Panc1 (cell line): ENCODE measurements around the gene INS. TPM values are rescaled to one million over a fixed set of nuclear protein-coding genes. Genes with fewer than 3 reads are reported as not detected.
A peak's percentile ranks its signal among the peaks of the same experiment; 100 is the strongest.

Experiments
- ATAC-seq: fragments of 200-7000 bp; cut with Tn5 transposase; 2 replicates; pipeline ENCODE4 v1.9.1; 2020; ENCODE audit warnings: mild to moderate bottlenecking, moderate library complexity
- BruUV-seq: library from RNA; stranded (reverse); fragments of 400-500 nt; replicated peaks from 2 replicates; lab custom pipeline; 2021; lab: Mats Ljungman, UMichigan
- CTCF ChIA-PET: fragments of 300-600 bp; sonication (Branson Sonifier 250); formaldehyde crosslinking; loops from one replicate; lab custom pipeline; 2022; ENCODE audit warnings: antibody characterized with exemption; lab: Charles Lee
- POLR2A ChIA-PET: fragments of 300-600 bp; sonication (Branson Sonifier 250); formaldehyde crosslinking; loops from one replicate; lab custom pipeline; 2022; ENCODE audit warnings: antibody characterized with exemption; lab: Charles Lee
- DNase-seq: peaks from one replicate; pipeline ENCODE4 v3.0.0-alpha.2; 2010; ENCODE audit warnings: low read depth, low spot score
- H3K27ac ChIP-seq: 2 replicates; pipeline ENCODE4 v1.5.1; 2011; ENCODE audit warnings: mild to moderate bottlenecking, low read length, inconsistent platforms
- H3K27me3 ChIP-seq: fragments of 200-500 bp; sonication (Bioruptor generic); 2 replicates; pipeline ENCODE4 v1.6.0; 2014; ENCODE audit warnings: low read length, inconsistent platforms; ENCODE audit not compliant: control insufficient read depth, insufficient read depth
- H3K36me3 ChIP-seq: fragments of 200-500 bp; sonication (Bioruptor generic); 2 replicates; pipeline ENCODE4 v1.5.1; 2014; ENCODE audit warnings: inconsistent platforms, mild to moderate bottlenecking, low read length, moderate library complexity; ENCODE audit not compliant: control insufficient read depth, insufficient read depth
- H3K4me1 ChIP-seq: 2 replicates; pipeline ENCODE4 v1.5.1; 2011; ENCODE audit warnings: inconsistent platforms, mild to moderate bottlenecking, low read length, moderate library complexity; ENCODE audit not compliant: control insufficient read depth, insufficient read depth
- H3K4me3 ChIP-seq, 2 experiments: 2 replicates each; pipeline ENCODE4 v1.5.1; 2011 to 2012; ENCODE audit warnings: low read depth in 2 of 2, low read length in 2 of 2, mild to moderate bottlenecking in 2 of 2, inconsistent platforms in 1 of 2, moderate library complexity in 1 of 2
- H3K9me3 ChIP-seq: fragments of 200-500 bp; sonication (Bioruptor generic); 2 replicates; pipeline ENCODE4 v1.5.1; 2014; ENCODE audit warnings: low read depth, mild to moderate bottlenecking, inconsistent platforms, low read length, moderate library complexity; ENCODE audit not compliant: control insufficient read depth, insufficient read depth
- POLR2AphosphoS5 ChIP-seq: IDR thresholded peaks from 2 replicates; pipeline ENCODE4 v1.6.1; 2012; ENCODE audit warnings: mild to moderate bottlenecking, low read depth, low read length, moderate library complexity
- SIN3A ChIP-seq: IDR thresholded peaks from 2 replicates; pipeline ENCODE4 v1.6.1; 2012; ENCODE audit warnings: low read depth, mild to moderate bottlenecking, low read length, moderate library complexity, borderline replicate concordance; ENCODE audit not compliant: insufficient read depth
- TCF7L2 ChIP-seq: IDR thresholded peaks from 2 replicates; pipeline ENCODE4 v1.6.1; 2011; ENCODE audit warnings: mild to moderate bottlenecking, low read depth, low read length, inconsistent platforms
- in situ Hi-C: cut with HindIII; loops from 2 replicates; pipeline ENCODE4 v1.10.0; 2016; ENCODE audit warnings: low sequenced_read_pairs, low pct_unique_long_range_greater_than_20kb
- intact Hi-C: fragments of 100-400 bp; cut with micrococcal nuclease; formaldehyde crosslinking; loops from one replicate; pipeline ENCODE4 v1.10.0; 2022; ENCODE audit not compliant: unreplicated experiment
- total RNA-seq: library from RNA; stranded (reverse); gene quantifications from one replicate; pipeline ENCODE4 v1.2.1, GENCODE V29; 2021; ENCODE audit not compliant: unreplicated experiment
- TF ChIP-seq, protein P1 (sequence below), 2 experiments: IDR thresholded peaks; 2 replicates each; pipeline ENCODE4 v1.6.1; 2011 to 2012; ENCODE audit warnings: low read depth in 2 of 2, control low read depth in 1 of 2, low read length in 1 of 2, mild to moderate bottlenecking in 1 of 2, moderate library complexity in 1 of 2; ENCODE audit not compliant: insufficient read depth in 1 of 2
- TF ChIP-seq, protein P2 (sequence below): fragments of 450-650 bp; IDR thresholded peaks from 2 replicates; pipeline ENCODE4 v1.5.1; 2017; ENCODE audit warnings: mild to moderate bottlenecking

INS gene
- total RNA-seq, 1 experiment from 2014 or later: not detected

DNA sequence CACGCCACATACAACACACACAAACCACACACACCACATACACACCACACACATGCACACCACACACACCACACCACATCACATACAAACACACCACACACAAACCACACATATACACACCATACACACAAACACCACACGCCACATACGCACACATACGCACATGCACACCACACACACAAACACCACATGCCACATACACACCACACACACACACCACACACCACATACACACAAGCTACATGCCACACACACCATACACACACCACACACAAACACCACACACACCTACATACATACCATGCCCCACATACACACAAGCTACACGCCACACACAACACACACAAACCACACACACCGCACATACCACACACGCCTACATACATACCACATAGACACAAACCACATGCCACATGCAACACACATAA lies 26.3 kb upstream of the INS start:
- ChIA-PET POLR2A (interaction anchor here (0.7 kb wide), 1 partner anchor 214 kb away, joined by 3 read pairs; no protein-coding TSS in a partner anchor), CTCF (interaction anchor here (1.7 to 2.3 kb wide), 3 partner anchors 112 to 233 kb away, joined by 9 to 17 read pairs (median 9); no protein-coding TSS in a partner anchor)
- no TSS peak for BruUV-seq
- in situ Hi-C loops: no loop called here
- DNase-seq (no peak), ATAC-seq (no peak)
- Histone ChIP-seq H3K9me3 (no peaks in the 10 kb centered on the region), H3K27ac (no peak overlapping the region), H3K4me1 (0 out of 2 replicates have a peak, but pooled peaks cover 3% of the 10 kb centered on the region), H3K36me3 (no peaks in the 10 kb centered on the region), H3K27me3 (no peaks in the 10 kb centered on the region), H3K4me3 (no peak overlapping the region)
- intact Hi-C loops: no loop called here
- TF ChIP-seq, protein P1, sequence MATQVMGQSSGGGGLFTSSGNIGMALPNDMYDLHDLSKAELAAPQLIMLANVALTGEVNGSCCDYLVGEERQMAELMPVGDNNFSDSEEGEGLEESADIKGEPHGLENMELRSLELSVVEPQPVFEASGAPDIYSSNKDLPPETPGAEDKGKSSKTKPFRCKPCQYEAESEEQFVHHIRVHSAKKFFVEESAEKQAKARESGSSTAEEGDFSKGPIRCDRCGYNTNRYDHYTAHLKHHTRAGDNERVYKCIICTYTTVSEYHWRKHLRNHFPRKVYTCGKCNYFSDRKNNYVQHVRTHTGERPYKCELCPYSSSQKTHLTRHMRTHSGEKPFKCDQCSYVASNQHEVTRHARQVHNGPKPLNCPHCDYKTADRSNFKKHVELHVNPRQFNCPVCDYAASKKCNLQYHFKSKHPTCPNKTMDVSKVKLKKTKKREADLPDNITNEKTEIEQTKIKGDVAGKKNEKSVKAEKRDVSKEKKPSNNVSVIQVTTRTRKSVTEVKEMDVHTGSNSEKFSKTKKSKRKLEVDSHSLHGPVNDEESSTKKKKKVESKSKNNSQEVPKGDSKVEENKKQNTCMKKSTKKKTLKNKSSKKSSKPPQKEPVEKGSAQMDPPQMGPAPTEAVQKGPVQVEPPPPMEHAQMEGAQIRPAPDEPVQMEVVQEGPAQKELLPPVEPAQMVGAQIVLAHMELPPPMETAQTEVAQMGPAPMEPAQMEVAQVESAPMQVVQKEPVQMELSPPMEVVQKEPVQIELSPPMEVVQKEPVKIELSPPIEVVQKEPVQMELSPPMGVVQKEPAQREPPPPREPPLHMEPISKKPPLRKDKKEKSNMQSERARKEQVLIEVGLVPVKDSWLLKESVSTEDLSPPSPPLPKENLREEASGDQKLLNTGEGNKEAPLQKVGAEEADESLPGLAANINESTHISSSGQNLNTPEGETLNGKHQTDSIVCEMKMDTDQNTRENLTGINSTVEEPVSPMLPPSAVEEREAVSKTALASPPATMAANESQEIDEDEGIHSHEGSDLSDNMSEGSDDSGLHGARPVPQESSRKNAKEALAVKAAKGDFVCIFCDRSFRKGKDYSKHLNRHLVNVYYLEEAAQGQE (IDR thresholded peaks at IDR 0.05; ENCODE audit: insufficient read depth in 1 of 2, low read depth in 2 of 2, low read length in 1 of 2): no peak
- TF ChIP-seq POLR2AphosphoS5 (no peak), SIN3A (no peak), TCF7L2 (no peak)
- TF ChIP-seq, protein P2, sequence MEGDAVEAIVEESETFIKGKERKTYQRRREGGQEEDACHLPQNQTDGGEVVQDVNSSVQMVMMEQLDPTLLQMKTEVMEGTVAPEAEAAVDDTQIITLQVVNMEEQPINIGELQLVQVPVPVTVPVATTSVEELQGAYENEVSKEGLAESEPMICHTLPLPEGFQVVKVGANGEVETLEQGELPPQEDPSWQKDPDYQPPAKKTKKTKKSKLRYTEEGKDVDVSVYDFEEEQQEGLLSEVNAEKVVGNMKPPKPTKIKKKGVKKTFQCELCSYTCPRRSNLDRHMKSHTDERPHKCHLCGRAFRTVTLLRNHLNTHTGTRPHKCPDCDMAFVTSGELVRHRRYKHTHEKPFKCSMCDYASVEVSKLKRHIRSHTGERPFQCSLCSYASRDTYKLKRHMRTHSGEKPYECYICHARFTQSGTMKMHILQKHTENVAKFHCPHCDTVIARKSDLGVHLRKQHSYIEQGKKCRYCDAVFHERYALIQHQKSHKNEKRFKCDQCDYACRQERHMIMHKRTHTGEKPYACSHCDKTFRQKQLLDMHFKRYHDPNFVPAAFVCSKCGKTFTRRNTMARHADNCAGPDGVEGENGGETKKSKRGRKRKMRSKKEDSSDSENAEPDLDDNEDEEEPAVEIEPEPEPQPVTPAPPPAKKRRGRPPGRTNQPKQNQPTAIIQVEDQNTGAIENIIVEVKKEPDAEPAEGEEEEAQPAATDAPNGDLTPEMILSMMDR: no peak

DNA sequence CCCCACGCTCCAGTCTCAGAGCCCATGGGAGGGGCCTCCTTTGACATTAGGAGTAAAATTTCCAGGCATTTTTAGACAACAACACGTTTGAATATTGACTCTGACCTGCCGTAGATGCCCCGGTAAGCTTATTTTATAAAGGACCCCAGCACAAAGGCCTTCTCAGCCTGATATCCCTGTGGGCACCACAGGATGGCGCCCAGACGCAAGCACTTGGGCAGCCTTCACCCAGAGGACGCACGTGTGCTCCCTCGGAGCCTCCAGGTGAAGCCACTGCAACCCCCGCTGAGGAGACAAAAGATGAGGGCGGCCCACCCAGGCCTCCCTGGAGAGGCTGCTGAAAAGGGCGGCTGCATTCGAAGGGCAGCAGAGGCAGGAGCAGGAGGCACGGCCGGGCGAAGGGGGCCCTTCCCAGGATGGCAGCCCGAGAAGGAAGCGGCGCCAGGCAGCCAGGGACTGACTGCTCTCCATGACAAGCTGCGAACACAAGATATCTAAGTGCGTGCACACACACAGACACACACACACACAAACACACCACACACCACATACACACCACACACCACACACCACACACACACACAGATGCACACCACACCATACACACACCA lies 25.8 kb upstream of the INS start:
- Histone ChIP-seq H3K4me1 (0 out of 2 replicates have a peak, but pooled peaks cover 3% of the 10 kb centered on the region), H3K27ac (no peak overlapping the region), H3K4me3 (no peak overlapping the region), H3K9me3 (no peaks in the 10 kb centered on the region), H3K36me3 (no peaks in the 10 kb centered on the region), H3K27me3 (no peaks in the 10 kb centered on the region)
- in situ Hi-C loops (no loop called here), intact Hi-C loops (no loop called here)
- no TSS peak for BruUV-seq
- ChIA-PET CTCF (interaction anchor here (0.6 to 2.3 kb wide), 8 partner anchors 12 to 339 kb away, joined by 3 to 17 read pairs (median 4); no protein-coding TSS in a partner anchor), POLR2A (interaction anchor here (0.6 to 0.7 kb wide), 2 partner anchors 191 to 215 kb away, joined by 3 to 11 read pairs; no protein-coding TSS in a partner anchor)
- ATAC-seq: peak; percentile 85
- DNase-seq: no peak
- no peak for TF ChIP-seq SIN3A
- TF ChIP-seq, protein P2: peak; percentile 97
